ENCODE measurements around the gene MTMR10.

The MTMR10 gene

GRCh38 chr15:30906366-30906765 is 85.1 kb downstream of the MTMR10 start:
- no peak for TF ChIP-seq CTCF (IDR thresholded peaks at IDR 0.05; ENCODE audit: low read length)
- Histone ChIP-seq H3K4me1 (ENCODE audit: insufficient read depth, low read length, severe bottlenecking) (peaks cover 46% of the 10 kb centered on the region), H3K36me3 (ENCODE audit: insufficient read depth, low read length) (peaks cover 27% of the 10 kb centered on the region; the same call in 1 of the 2 replicates), H3K79me2 (ENCODE audit: insufficient read depth, low read length) (no peaks in the 10 kb centered on the region), H4K20me1 (ENCODE audit: insufficient read depth, low read length) (no peaks in the 10 kb centered on the region), H3K4me3 (ENCODE audit: low read depth, low read length, poor library complexity, severe bottlenecking) (no peak overlapping the region), H3F3A (ENCODE audit: insufficient read depth, low read length) (no peaks in the 10 kb centered on the region), H3K9me3 (ENCODE audit: low read length) (no peaks in the 10 kb centered on the region), H3K9me2 (ENCODE audit: low read depth, low read length) (no peaks in the 10 kb centered on the region), H3K27me3 (ENCODE audit: insufficient read depth, low read length) (no peaks in the 10 kb centered on the region), H3K27ac (ENCODE audit: low read depth, low read length, poor library complexity, severe bottlenecking) (peak overlapping the region; percentile 72), H2AFZ (ENCODE audit: low read length) (no peak overlapping the region), H3K4me2 (ENCODE audit: low read length) (peak overlapping the region; percentile 16; the same call in 1 of the 2 replicates), H3K9ac (ENCODE audit: low read length) (no peak overlapping the region)

- Histone ChIP-seq H3K4me1 (ENCODE audit: insufficient read depth, low read length, severe bottlenecking) (peaks cover 46% of the 10 kb centered on the region), H3K9me3 (ENCODE audit: low read length) (no peaks in the 10 kb centered on the region), H3K79me2 (ENCODE audit: insufficient read depth, low read length) (no peaks in the 10 kb centered on the region), H2AFZ (ENCODE audit: low read length) (no peak overlapping the region), H3K27ac (ENCODE audit: low read depth, low read length, poor library complexity, severe bottlenecking) (peak overlapping the region; percentile 72), H3K36me3 (ENCODE audit: insufficient read depth, low read length) (peaks cover 23% of the 10 kb centered on the region; the same call in 1 of the 2 replicates), H3K4me3 (ENCODE audit: low read depth, low read length, poor library complexity, severe bottlenecking) (no peak overlapping the region), H3K27me3 (ENCODE audit: insufficient read depth, low read length) (no peaks in the 10 kb centered on the region), H4K20me1 (ENCODE audit: insufficient read depth, low read length) (no peaks in the 10 kb centered on the region), H3K4me2 (ENCODE audit: low read length) (peak overlapping the region; percentile 16; the same call in 1 of the 2 replicates), H3F3A (ENCODE audit: insufficient read depth, low read length) (no peaks in the 10 kb centered on the region), H3K9me2 (ENCODE audit: low read depth, low read length) (no peaks in the 10 kb centered on the region), H3K9ac (ENCODE audit: low read length) (no peak overlapping the region)
- TF ChIP-seq EZH2 (IDR thresholded peaks at IDR 0.05; ENCODE audit: borderline replicate concordance, low read length): no peak
- TF ChIP-seq CTCF (IDR thresholded peaks at IDR 0.05; ENCODE audit: low read length): no peak
Observed at GRCh38 chr15:30905821-30906220, 85.6 kb downstream of the MTMR10 start.

GRCh38 chr15:30904812-30905211 is 86.6 kb downstream of the MTMR10 start:
- Histone ChIP-seq H3K4me2 (ENCODE audit: low read length) (peak overlapping the region; percentile 63), H3K4me1 (ENCODE audit: insufficient read depth, low read length, severe bottlenecking) (peaks cover 46% of the 10 kb centered on the region), H3K79me2 (ENCODE audit: insufficient read depth, low read length) (no peaks in the 10 kb centered on the region), H2AFZ (ENCODE audit: low read length) (no peak overlapping the region), H3K27ac (ENCODE audit: low read depth, low read length, poor library complexity, severe bottlenecking) (peak overlapping the region; percentile 72), H3F3A (ENCODE audit: insufficient read depth, low read length) (no peaks in the 10 kb centered on the region), H3K27me3 (ENCODE audit: insufficient read depth, low read length) (no peaks in the 10 kb centered on the region), H3K9ac (ENCODE audit: low read length) (peak overlapping the region; percentile 68), H4K20me1 (ENCODE audit: insufficient read depth, low read length) (no peaks in the 10 kb centered on the region), H3K36me3 (ENCODE audit: insufficient read depth, low read length) (peaks cover 16% of the 10 kb centered on the region; the same call in 1 of the 2 replicates), H3K9me3 (ENCODE audit: low read length) (no peaks in the 10 kb centered on the region), H3K9me2 (ENCODE audit: low read depth, low read length) (no peaks in the 10 kb centered on the region), H3K4me3 (ENCODE audit: low read depth, low read length, poor library complexity, severe bottlenecking) (peak overlapping the region; percentile 69)
- TF ChIP-seq EZH2 (IDR thresholded peaks at IDR 0.05; ENCODE audit: borderline replicate concordance, low read length) (no peak), CTCF (IDR thresholded peaks at IDR 0.05; ENCODE audit: low read length) (no peak)

All from OCI-LY1 (cell line).